ENCODE data around the gene RHOT1. TPM values are rescaled to one million over a fixed set of nuclear protein-coding genes. Genes with fewer than 3 reads are reported as not detected.

RHOT1 gene
- total RNA-seq, 1 donor from 2014 or later: 21.9 TPM

- H3K4me3 ChIP-seq (ENCODE audit: low read depth, low read length): no peak overlapping the region
- DNase-seq (ENCODE audit: low read depth): no peak
- TF ChIP-seq CTCF (conservative IDR thresholded peaks at IDR 0.05; ENCODE audit: low read depth, low read length): no peak
Measured at GRCh38 chr17:32208436-32208835, 66.1 kb downstream of the RHOT1 start.

DNA sequence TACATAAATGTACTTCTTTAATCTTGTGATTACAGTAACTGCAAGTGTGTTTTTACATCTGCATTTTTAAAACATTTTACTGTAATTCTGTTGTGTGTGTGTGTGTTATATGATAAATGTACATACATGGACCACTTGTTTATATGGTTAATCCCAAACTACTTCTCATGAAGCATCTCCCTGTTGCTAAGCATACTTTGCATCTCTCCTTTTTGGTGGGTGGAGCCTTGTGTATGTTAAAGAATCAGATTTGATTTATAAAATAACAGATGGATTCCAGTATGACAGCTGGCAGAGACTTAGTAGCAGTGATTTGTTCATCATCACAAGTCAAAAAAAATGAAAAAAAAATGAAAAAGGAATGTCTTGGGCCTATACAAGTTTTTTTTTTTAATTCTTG is 67.3 kb downstream of the RHOT1 start:
- TF ChIP-seq CTCF (conservative IDR thresholded peaks at IDR 0.05; ENCODE audit: low read depth, low read length): no peak

DNA sequence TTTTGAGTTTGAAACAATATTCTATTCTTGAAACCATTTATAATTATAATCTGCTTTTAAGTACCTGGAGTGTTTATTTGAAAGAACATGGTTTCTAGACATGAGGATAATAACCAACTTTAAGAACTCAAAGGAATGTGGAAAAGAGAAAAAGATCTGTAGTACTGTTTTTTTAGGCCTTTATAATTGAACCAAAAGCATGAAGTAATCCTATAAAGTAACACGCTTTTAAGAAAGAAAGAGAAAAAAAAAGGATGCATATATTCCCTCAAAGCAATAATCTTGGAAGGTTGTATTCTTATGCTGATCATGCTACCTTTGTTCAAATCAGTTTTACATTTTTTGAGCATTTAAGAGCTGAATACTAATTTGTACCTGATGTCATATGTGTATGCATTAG is 69.4 kb downstream of the RHOT1 start:
- DNase-seq (ENCODE audit: low read depth): no peak
- H3K4me3 ChIP-seq (ENCODE audit: low read depth, low read length): no peak overlapping the region
- no peak for TF ChIP-seq CTCF (conservative IDR thresholded peaks at IDR 0.05; ENCODE audit: low read depth, low read length)

More for the DNA sequence above, 67.3 kb downstream of the RHOT1 start:
- no peak overlapping the region for H3K4me3 ChIP-seq (ENCODE audit: low read depth, low read length)
- no peak for DNase-seq (ENCODE audit: low read depth)

DNA sequence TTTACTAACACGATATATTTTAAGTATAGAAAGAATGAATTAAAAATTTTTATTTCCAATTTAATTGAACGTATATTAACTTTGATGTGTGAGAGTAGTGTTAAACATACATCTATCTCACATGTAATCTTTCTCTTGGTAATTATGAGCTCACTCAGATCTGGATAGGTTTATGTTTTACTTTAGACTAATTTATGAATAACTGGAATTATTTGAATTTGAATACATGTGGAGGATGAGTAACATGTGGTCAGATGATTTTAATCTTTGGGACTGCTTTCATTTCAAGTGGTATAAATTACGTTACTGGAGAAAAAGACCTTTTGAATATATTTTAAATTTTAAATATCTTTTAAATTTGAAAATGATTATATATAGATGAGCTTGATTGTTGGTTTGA is 73.4 kb downstream of the RHOT1 start:
- no peak for DNase-seq (ENCODE audit: low read depth)

GRCh38 chr17:32222621-32223020 is 80.3 kb downstream of the RHOT1 start:
- H3K4me3 ChIP-seq (ENCODE audit: low read depth, low read length): no peak overlapping the region
- DNase-seq (ENCODE audit: low read depth): no peak
- TF ChIP-seq CTCF (conservative IDR thresholded peaks at IDR 0.05; ENCODE audit: low read depth, low read length): peak; percentile 21

More for the DNA sequence above, 73.4 kb downstream of the RHOT1 start:
- no peak for TF ChIP-seq CTCF (conservative IDR thresholded peaks at IDR 0.05; ENCODE audit: low read depth, low read length)
- no peak overlapping the region for H3K4me3 ChIP-seq (ENCODE audit: low read depth, low read length)

GRCh38 chr17:32223703-32224102 is 81.4 kb downstream of the RHOT1 start:
- no peak for DNase-seq (ENCODE audit: low read depth)
- TF ChIP-seq CTCF (conservative IDR thresholded peaks at IDR 0.05; ENCODE audit: low read depth, low read length): no peak
- no peak overlapping the region for H3K4me3 ChIP-seq (ENCODE audit: low read depth, low read length)

DNA sequence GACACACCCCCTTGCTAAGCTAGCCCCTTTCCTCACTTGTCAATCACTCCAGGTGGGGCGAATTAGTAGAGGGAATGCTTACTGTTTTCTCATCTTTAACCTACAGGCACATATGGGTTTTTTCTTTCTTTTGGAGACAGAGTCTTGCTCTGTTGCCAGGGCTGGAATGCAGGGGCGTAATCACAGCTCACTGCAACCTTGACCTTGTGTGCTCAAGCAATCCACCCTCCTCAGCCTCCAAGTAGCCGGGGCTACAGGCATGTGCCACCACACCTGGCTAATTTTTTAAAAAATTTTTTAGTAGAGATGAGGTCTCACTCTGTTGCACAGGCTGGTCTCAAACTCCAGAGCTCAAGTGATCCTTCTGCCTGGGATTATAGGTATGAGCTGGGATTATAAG is 84.6 kb downstream of the RHOT1 start:
- DNase-seq (ENCODE audit: low read depth): no peak
- H3K4me3 ChIP-seq (ENCODE audit: low read depth, low read length): no peak overlapping the region
- no peak for TF ChIP-seq CTCF (conservative IDR thresholded peaks at IDR 0.05; ENCODE audit: low read depth, low read length)
